ENCODE data around the gene BAG5.

GRCh38 chr14:103517174-103517566 is 45.3 kb downstream of the BAG5 start:
- TF ChIP-seq CTCF (conservative IDR thresholded peaks at IDR 0.05) (no peak), EZH2 (IDR thresholded peaks at IDR 0.05; ENCODE audit: low read depth) (no peak)
